Thoracic aorta (tissue), 2 donors: ENCODE measurements around the gene SOX18. TPM values are rescaled to one million over a fixed set of nuclear protein-coding genes. Genes with fewer than 3 reads are reported as not detected.
A peak's percentile ranks its signal among the peaks of the same experiment; 100 is the strongest.

ENCODE experiments used
- ATAC-seq: fragments of 150-250 bp; one replicate; pipeline ENCODE4 v1.8.0; 2017; ENCODE audit warnings: low read depth; ENCODE audit not compliant: insufficient number of reproducible peaks, low FRiP score
- DNase-seq: peaks from one replicate; pipeline ENCODE4 v3.0.0-alpha.2; 2020; ENCODE audit warnings: low spot score
- H3K27ac ChIP-seq, 2 donors: fragments of 200-600 bp; sonication (generic); 1 replicate in 1 of 2; 2 replicates in 1 of 2; pipeline ENCODE4 v1.5.1; 2016; ENCODE audit warnings: mild to moderate bottlenecking in 2 of 2, moderate library complexity in 2 of 2
- H3K27me3 ChIP-seq: fragments of 200-600 bp; sonication (generic); replicated peaks from 2 replicates; pipeline ENCODE4 v1.6.0; 2016; ENCODE audit warnings: mild to moderate bottlenecking; ENCODE audit not compliant: insufficient read depth
- H3K36me3 ChIP-seq: fragments of 200-600 bp; sonication (generic); one replicate; pipeline ENCODE4 v1.5.1; 2016
- H3K4me1 ChIP-seq, 2 donors: fragments of 200-600 bp; sonication (generic); 1 replicate in 1 of 2; 2 replicates in 1 of 2; pipeline versions ENCODE4 v1.5.1 to v1.6.0; 2016; ENCODE audit warnings: low read depth in 2 of 2, mild to moderate bottlenecking in 1 of 2; ENCODE audit not compliant: control insufficient read depth in 1 of 2
- H3K4me3 ChIP-seq: fragments of 200-600 bp; sonication (generic); 2 replicates; pipeline ENCODE4 v1.5.1; 2016; ENCODE audit warnings: mild to moderate bottlenecking
- H3K9me3 ChIP-seq: fragments of 200-600 bp; sonication (generic); 2 replicates; pipeline ENCODE4 v1.5.1; 2016
- CTCF ChIP-seq: fragments of 200-600 bp; sonication (generic); IDR thresholded peaks from one replicate; pipeline ENCODE4 v1.5.1; 2019; ENCODE audit warnings: antibody characterized with exemption
- total RNA-seq, 2 donors: library from RNA; depleted of rRNA; stranded (reverse); fragments of >200 nt; gene quantifications; one replicate each; pipeline versions ENCODE4 v1.1.0 to v1.2.3, GENCODE V29; 2016

SOX18 gene
- total RNA-seq, 2 donors from 2014 or later, result 4.2 to 15.3 TPM

GRCh38 chr20:64062276-64062595 lies 12.8 kb upstream of the SOX18 start:
- ATAC-seq (no peak), DNase-seq (no peak)
- Histone ChIP-seq H3K27me3 (no peaks in the 10 kb centered on the region), H3K4me1 (peaks cover 18 to 24% of the 10 kb centered on the region in 2 donors), H3K4me3 (peak overlapping the region; percentile 93), H3K36me3 (no peaks in the 10 kb centered on the region), H3K27ac (peak overlapping the region in 1 of 2 donors; percentile 72), H3K9me3 (no peaks in the 10 kb centered on the region)
- no peak for TF ChIP-seq CTCF

GRCh38 chr20:64058536-64058935 lies 9.1 kb upstream of the SOX18 start:
- Histone ChIP-seq H3K27ac (no peak overlapping the region), H3K4me1 (peaks cover 4 to 7% of the 10 kb centered on the region in 2 donors), H3K36me3 (no peaks in the 10 kb centered on the region), H3K27me3 (no peaks in the 10 kb centered on the region), H3K4me3 (no peak overlapping the region), H3K9me3 (no peaks in the 10 kb centered on the region)
- DNase-seq (no peak), ATAC-seq (no peak)
- no peak for TF ChIP-seq CTCF

DNA sequence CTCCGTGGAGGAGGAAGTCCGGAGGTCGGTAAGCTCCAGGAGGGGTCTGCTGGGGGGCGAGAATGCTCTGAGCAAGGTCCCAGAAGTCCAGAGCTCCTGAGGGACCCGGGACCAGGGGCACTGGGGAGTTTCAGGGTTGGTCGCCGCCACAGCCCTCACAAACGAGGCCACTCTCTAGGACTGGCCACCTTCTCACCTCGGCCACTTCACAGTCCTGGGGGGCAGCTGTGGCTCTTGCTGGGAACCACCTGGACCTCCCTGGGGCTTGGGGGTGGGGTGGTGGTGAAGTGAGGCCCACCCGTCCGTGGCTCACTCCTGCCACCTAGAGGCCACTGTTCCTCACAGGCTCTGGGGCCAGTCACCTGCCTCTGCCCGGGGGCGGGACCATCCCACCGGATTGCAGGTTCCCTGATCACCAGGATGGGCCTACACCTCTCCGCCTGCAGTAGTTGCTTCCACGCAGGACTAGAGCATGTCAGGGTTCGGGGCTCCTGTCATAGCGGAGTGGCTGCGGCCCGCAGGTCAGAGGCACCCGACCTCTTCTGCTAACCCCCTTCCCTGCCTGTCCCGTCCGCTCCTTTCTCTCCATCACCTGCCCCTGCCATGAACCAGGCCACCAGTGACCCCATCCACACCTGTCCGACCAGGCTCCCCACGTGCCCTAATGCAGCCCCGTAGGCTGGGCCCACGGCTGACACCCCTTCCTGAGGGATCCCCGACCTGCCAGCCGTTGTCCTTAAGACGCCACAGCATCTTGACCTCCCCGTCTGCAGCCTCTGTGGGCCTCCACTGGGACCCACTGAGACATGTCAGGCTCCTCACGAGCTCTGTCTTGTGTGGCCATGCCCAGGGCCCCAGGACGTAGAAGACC lies 8.4 kb upstream of the SOX18 start:
- Histone ChIP-seq H3K9me3 (no peaks in the 10 kb centered on the region), H3K36me3 (no peaks in the 10 kb centered on the region), H3K27ac (no peak overlapping the region), H3K4me3 (peak overlapping the region; percentile 21), H3K4me1 (peaks cover 4 to 7% of the 10 kb centered on the region in 2 donors), H3K27me3 (no peaks in the 10 kb centered on the region)
- ATAC-seq, result no peak
- DNase-seq, result no peak
- peak; percentile 67 for TF ChIP-seq CTCF

- Histone ChIP-seq H3K27me3 (no peaks in the 10 kb centered on the region), H3K9me3 (no peaks in the 10 kb centered on the region), H3K4me3 (peak overlapping the region; percentile 21), H3K36me3 (no peaks in the 10 kb centered on the region), H3K4me1 (peaks cover 0 to under 1% of the 10 kb centered on the region in 2 donors), H3K27ac (no peak overlapping the region)
- TF ChIP-seq CTCF, result no peak
- ATAC-seq (no peak), DNase-seq (no peak)
These were observed 7.6 kb upstream of the SOX18 start for GRCh38 chr20:64056889-64057627.

DNA sequence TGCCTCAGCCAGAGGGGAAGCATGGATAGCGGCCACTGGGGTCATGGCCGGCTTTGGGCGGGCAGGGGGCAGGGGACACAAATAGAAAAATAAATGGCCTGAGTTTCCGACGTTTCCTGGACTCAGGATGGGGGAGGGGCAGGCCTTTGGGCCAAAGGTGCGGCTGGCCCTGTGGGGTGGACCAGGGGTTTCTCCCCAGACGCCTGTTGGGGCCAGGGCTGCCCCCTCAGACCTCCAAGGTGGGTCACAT lies 7.1 kb upstream of the SOX18 start:
- Histone ChIP-seq H3K4me1 (no peaks in the 10 kb centered on the region), H3K36me3 (no peaks in the 10 kb centered on the region), H3K9me3 (no peaks in the 10 kb centered on the region), H3K27ac (no peak overlapping the region), H3K4me3 (no peak overlapping the region), H3K27me3 (no peaks in the 10 kb centered on the region)
- ATAC-seq (no peak), DNase-seq (no peak)
- TF ChIP-seq CTCF, result no peak
